ENCODE data around the gene CRHBP.

CRHBP gene

DNA sequence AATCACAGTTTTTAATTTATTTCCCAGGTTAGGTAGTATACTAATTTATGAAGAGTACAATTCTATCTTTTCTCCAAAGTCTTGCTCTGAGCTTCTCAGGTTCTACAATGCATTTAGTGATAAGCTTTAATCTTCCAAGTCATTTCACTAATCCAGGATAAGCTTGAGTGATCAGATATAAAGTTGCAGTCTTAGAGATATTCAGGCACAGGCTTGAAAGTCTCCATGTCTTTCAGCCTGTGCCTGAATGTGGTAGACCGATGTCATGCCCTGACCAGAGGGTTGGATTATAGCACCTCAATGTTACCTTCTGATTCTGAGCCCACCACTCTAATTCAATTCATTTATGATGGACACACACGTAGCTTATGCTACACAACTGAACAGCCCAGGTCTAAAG lies 3.2 kb downstream of the CRHBP start (continued):
- TF ChIP-seq, protein P1, sequence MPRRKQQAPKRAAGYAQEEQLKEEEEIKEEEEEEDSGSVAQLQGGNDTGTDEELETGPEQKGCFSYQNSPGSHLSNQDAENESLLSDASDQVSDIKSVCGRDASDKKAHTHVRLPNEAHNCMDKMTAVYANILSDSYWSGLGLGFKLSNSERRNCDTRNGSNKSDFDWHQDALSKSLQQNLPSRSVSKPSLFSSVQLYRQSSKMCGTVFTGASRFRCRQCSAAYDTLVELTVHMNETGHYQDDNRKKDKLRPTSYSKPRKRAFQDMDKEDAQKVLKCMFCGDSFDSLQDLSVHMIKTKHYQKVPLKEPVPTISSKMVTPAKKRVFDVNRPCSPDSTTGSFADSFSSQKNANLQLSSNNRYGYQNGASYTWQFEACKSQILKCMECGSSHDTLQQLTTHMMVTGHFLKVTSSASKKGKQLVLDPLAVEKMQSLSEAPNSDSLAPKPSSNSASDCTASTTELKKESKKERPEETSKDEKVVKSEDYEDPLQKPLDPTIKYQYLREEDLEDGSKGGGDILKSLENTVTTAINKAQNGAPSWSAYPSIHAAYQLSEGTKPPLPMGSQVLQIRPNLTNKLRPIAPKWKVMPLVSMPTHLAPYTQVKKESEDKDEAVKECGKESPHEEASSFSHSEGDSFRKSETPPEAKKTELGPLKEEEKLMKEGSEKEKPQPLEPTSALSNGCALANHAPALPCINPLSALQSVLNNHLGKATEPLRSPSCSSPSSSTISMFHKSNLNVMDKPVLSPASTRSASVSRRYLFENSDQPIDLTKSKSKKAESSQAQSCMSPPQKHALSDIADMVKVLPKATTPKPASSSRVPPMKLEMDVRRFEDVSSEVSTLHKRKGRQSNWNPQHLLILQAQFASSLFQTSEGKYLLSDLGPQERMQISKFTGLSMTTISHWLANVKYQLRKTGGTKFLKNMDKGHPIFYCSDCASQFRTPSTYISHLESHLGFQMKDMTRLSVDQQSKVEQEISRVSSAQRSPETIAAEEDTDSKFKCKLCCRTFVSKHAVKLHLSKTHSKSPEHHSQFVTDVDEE (CRISPR knock-in tag; IDR thresholded peaks at IDR 0.05), result no peak
- TF ChIP-seq ZNF8 (CRISPR knock-in tag; IDR thresholded peaks at IDR 0.05), result no peak

DNA sequence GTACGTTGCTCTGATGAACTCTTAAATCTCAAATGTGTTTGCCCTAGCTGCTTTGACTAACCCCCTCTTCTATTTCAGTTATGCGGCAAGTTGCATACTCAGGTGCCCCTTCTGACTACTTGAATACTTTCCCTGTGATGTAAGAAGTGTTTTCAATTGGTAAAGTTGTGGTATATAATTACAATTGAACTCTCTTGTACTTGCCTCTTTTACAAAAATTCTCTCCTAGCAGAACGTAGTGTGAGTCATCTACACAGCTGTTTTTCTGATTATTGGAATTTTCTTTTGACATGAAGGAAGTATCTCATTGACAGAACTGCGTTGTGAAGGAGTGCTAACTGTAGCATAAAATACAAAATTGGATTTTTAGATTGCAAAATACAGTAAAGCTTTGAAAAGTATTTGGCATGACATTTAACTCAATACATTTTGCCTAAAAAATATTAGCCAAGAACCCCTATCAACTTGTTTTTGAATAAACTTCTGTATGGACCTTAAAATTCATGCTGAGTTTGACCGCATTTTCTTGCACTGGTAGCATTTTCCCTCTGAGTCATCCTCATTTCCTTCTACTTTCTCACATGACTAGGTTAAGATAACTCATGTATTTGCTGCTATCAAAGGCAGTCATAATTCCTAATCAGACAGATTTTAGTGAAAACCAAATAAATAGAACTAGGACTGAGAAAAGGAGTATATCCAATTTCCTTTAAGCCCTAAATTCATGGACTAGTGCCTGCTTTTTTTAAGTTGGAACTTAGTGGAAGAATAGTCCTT lies 6.3 kb downstream of the CRHBP start:
- ATAC-seq, result peak; percentile 74
- no peak for TF ChIP-seq ZNF70 (CRISPR knock-in tag; IDR thresholded peaks at IDR 0.05)
- TF ChIP-seq ZC3H10 (CRISPR knock-in tag; IDR thresholded peaks at IDR 0.05), result no peak
- no peak for TF ChIP-seq BACH2 (CRISPR knock-in tag; IDR thresholded peaks at IDR 0.05; ENCODE audit: borderline replicate concordance)
- no peak for TF ChIP-seq CREB5 (CRISPR knock-in tag; IDR thresholded peaks at IDR 0.05; ENCODE audit: low read depth)
- no peak for TF ChIP-seq OSR1 (CRISPR knock-in tag; IDR thresholded peaks at IDR 0.05)
- TF ChIP-seq, protein P1 (CRISPR knock-in tag; IDR thresholded peaks at IDR 0.05), result no peak
- no peak for TF ChIP-seq TOX (CRISPR knock-in tag; IDR thresholded peaks at IDR 0.05; ENCODE audit: borderline replicate concordance)
- TF ChIP-seq ARNTL (CRISPR knock-in tag; IDR thresholded peaks at IDR 0.05; ENCODE audit: borderline replicate concordance, low read depth), result no peak
- no peak for TF ChIP-seq GLIS3 (CRISPR knock-in tag; IDR thresholded peaks at IDR 0.05)
- no peak for TF ChIP-seq PPARA (CRISPR knock-in tag; IDR thresholded peaks at IDR 0.05; ENCODE audit: borderline replicate concordance)
- TF ChIP-seq ZNF8 (CRISPR knock-in tag; IDR thresholded peaks at IDR 0.05), result no peak
- no peak for TF ChIP-seq CSRNP3 (CRISPR knock-in tag; IDR thresholded peaks at IDR 0.05)
- TF ChIP-seq ESRRG (CRISPR knock-in tag; IDR thresholded peaks at IDR 0.05), result no peak
- no peak for TF ChIP-seq RARB (CRISPR knock-in tag; IDR thresholded peaks at IDR 0.05)

DNA sequence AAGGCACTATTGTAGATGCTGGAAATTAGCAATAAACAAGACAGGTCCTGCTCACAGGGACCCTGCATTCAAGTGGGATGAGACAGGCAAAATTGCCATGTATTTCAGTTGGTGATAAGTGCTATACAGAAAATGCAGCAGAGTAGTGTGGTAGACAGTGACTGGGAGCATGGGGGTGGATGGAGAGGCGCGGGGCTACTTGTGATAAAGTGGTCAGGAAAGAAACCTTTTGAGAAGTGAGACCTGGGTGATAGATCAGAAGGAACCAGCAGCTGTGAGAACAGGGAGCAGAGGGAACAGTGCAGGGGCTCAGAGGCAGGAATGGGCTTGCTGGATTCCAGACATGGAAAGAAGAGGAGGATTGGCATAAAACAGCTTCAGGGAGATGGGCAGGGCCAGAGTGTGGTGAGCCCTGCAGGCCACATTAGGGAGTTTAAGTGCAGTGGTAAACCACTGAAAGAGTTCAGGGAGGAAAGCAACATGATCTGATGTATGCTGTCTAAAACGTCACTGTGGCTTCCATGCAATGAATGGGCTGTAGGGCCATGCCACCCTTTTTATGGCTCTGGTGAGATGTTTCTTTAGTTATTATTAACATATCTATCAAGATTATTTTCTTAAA lies 7.3 kb downstream of the CRHBP start:
- TF ChIP-seq CREB5 (CRISPR knock-in tag; IDR thresholded peaks at IDR 0.05; ENCODE audit: low read depth) (no peak), ZNF70 (CRISPR knock-in tag; IDR thresholded peaks at IDR 0.05) (no peak), POU6F1 (CRISPR knock-in tag; IDR thresholded peaks at IDR 0.05; ENCODE audit: borderline replicate concordance, low read depth) (no peak), ZC3H10 (CRISPR knock-in tag; IDR thresholded peaks at IDR 0.05) (no peak), GLIS3 (CRISPR knock-in tag; IDR thresholded peaks at IDR 0.05) (no peak)
- ATAC-seq, result peak; percentile 34; the same call in 1 of the 3 replicates

All from SK-N-SH treated with all-trans-retinoic acid at 6 μM for 48 hours (cell line).